Stimulated activated naive CD8-positive, alpha-beta T cell treated with anti-CD3 and anti-CD28 coated beads, Interleukin-15, Interleukin-2, amounts not matched to agents 100 U/mL and 50 U/mL, for 24 hours (primary cell): ENCODE measurements around the gene POLDIP2.
"Not testable (repeated sequence)": the region's sequence is repeated elsewhere in the genome, so short reads cannot be mapped to it uniquely, and the experiment has no call there.

Experiments used
- ATAC-seq: fragments of 150-1000 bp; cut with Tn5 transposase; one replicate; pipeline ENCODE4 v1.10.0; 2021
- DNase-seq: peaks from one replicate; pipeline ENCODE4 v3.0.0; 2021

POLDIP2 gene

GRCh38 chr17:28365487-28365886, 8.2 kb upstream of the POLDIP2 start:
- DNase-seq, result no peak
- ATAC-seq, result no peak

- DNase-seq (no peak), ATAC-seq (no peak)
Measured at GRCh38 chr17:28364665-28365363, 7.5 kb upstream of the POLDIP2 start, which contains the start of gene SEBOX. Gene SEBOX (minus strand): TSS chr17:28365199. CDS start chr17:28365151, 48 bp downstream.

DNA sequence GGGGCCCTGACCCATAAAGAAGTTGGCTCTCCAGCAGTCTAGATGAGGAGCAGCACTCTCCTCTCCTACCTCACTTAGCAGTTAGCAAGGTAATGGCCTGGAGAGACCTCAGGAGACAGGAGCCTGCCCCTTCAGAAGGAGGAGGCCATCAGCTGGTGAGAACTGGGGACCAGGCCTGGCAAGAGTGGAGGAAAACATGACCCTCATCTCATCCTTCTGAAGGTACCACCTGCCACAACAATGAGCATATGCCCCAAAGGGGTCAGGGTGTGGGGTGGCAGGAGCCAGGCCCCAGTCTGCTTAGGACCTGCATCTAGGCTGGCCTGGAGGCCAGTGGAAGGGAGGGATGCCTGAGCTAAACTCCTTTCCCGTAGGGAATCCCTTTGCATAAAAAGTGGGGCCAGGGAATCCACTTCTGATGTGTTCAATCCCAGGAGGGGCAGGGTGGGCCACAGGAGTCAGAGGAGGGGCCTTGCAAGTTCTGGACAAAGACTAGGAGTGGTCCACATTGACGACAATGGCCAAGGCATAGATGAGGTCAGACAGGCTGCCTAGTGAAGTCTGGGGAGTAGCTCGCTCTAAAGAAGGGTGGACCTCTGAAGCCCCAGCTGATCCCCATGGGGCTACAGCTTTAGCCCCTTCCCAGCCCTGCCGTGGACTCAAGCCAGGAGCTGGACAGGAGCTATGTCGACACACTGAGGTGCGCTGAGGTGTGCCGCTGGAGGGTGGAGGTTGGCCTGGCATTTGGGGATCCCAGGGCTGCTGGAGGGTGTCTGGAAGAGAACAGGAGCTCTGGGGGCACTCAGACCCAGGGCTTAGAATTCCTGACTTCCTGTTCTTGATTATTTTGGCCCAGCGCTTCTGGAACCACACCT, 6.7 kb upstream of the POLDIP2 start:
- ATAC-seq (no peak), DNase-seq (no peak)

GRCh38 chr17:28363186-28363585, 5.9 kb upstream of the POLDIP2 start:
- ATAC-seq, result no peak
- DNase-seq, result no peak

- DNase-seq, result no peak
- no peak for ATAC-seq
Measured at GRCh38 chr17:28357901-28358197, 522 bp upstream of the POLDIP2 start.

- ATAC-seq, result no peak
Measured at GRCh38 chr17:28350271-28350670, 7.1 kb downstream of the POLDIP2 start.

DNA sequence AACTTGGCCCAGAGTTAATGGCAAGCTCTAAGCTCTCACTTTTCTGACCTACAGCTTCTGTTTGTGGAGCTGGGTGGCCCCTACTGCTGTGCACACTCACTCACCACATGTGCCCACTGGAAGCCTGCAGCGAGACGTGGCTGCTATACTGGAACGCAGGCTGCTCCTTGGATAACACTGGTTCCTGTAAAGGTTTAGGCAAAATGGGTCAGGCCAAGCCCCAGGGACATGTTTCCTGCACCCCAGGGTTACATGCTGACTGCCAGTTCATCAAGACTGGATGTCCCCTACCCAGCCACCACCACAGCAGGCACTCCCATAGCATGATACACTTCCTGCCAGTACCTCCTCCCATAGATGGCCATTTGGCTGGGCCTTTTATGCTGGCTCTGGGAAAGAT, 8.3 kb downstream of the POLDIP2 start:
- DNase-seq (no peak), ATAC-seq (no peak)

More at GRCh38 chr17:28350271-28350670, 7.1 kb downstream of the POLDIP2 start:
- DNase-seq, result no peak

- ATAC-seq (no peak), DNase-seq (no peak)
Measured at GRCh38 chr17:28347261-28347891, 10.0 kb downstream of the POLDIP2 start.

DNA sequence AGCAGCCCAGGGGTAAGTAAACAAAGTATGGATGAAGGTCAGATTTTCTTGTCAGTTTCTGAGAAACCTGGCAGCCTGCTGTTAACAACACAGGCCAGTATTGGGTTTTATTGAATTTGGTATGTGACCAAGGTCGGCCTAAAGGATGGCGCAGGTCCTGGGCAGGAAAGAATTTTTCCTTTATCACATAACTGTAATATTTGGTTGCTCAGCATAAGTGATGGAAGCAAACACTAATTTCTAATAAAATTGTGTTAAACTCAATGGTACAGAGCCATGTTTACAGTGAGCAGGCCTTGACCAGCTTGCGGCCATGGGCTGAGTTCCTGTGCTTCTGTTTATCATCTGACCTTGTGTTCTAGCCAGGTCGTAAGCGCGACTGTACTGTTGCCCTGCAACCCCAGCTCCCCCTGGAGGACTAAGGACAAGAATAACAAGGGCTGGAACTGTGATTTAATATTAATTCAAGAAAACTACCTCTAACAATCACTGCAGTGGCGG, 10.5 kb downstream of the POLDIP2 start:
- no peak for ATAC-seq
- no peak for DNase-seq

GRCh38 chr17:28346199-28346580, 11.1 kb downstream of the POLDIP2 start:
- ATAC-seq, result no peak
- DNase-seq, result no peak

DNA sequence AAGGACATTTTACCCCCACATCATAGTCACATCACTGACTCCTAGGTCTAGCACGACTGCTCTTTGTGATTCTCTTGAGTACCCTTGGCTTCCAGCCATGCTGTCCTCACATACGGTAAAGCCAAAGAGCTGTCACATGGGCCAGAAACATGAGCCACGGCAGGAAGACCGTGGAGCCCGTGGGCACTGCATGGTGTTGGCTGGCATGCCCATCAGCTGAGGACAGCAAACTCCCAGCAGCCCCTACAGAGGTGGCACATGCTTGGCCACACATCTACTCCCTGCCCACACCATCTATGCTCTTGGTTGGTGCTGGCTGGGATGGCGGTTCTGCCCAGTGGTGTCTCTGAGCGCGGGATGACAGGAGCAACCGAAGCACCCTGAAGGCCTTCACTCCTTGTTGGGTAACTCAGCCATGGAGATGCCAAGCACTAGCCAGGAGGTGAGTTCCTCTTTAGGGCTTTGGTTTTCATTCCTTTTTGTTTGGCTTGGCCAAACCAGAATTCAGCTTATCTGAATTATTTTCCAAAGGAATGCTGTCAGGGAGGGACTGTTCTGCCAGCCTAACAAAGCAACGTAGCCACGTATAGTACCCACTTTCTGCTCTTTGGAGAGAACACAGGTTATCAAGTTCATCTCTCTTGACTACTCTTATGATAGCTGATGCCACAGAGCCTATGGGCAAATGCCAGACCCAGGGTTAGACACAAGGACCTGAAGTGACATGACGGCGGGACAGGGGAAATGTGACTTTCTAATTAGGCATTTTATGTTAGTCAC, 11.7 kb downstream of the POLDIP2 start:
- DNase-seq (no peak), ATAC-seq (no peak)

DNA sequence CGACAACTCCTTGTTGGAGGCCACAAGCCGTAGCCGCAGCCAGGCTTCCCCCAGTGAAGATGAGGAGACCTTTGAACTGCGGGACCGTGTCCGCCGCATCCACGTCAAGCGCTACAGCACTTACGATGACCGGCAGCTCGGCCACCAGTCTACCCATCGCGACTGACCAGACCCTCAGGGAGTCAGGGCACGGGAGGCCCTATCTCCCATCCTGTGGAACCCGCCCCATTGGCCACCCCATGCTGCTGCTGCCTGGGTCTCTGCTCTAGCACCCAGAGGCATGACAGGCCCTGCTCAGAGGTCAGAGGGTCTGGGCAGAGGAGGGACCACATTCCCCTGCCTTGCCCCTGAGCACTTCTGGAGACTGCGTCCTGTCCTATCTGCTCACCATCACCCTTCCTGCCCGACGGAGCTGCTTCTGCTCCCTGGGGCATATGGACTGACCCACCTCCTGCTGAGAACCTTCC, 12.9 kb downstream of the POLDIP2 start:
- ATAC-seq, result no peak
- no peak for DNase-seq

- DNase-seq, result no peak
- ATAC-seq, result peak; percentile 24
Measured at GRCh38 chr17:28344011-28344410, 13.3 kb downstream of the POLDIP2 start.

- no peak for ATAC-seq
Measured at GRCh38 chr17:28343491-28343932, 13.8 kb downstream of the POLDIP2 start.

GRCh38 chr17:28342313-28342712, 15.0 kb downstream of the POLDIP2 start:
- ATAC-seq (no peak), DNase-seq (no peak)

More at GRCh38 chr17:28343491-28343932, 13.8 kb downstream of the POLDIP2 start:
- no peak for DNase-seq

DNA sequence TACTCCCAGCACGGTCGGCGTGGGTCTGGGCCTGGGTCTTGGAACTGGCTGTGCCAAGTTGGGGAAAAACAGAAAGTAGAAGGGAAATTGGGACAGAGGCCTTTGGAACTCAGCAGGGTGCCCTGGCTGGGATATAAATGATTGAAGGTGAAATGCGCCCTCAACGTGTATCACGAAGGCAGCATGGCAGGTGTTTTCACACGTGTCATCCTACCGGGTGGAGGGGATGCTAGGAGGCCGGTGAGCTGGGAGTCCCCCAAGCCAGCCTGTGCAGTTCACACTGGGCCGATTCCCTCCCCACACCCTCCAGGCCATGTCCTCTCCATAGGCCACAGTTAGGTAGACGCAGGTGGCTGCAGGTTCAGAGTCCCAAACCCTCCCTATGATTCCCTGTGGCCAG, 15.8 kb downstream of the POLDIP2 start:
- DNase-seq, result no peak
- ATAC-seq, result no peak

- ATAC-seq (no peak), DNase-seq (no peak)
Measured at GRCh38 chr17:28340374-28340773, 17.0 kb downstream of the POLDIP2 start.

DNA sequence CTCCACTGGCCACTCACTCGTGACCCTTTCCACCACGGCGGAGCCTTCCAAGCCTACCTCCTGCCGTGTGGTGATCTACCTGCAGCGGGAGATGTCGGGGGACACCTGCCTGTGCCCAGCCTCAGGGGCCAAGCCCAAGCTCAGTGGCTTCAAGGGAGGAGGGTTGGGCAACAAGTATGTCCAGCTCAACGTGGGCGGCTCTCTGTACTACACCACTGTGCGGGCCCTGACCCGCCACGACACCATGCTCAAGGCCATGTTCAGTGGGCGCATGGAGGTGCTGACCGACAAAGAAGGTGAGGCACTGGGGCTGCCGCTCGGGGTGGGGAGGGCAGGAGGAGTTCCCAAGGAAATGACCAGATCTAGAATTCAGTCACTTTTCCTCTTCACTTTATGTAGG, 17.9 kb downstream of the POLDIP2 start:
- no peak for DNase-seq
- ATAC-seq, result no peak

GRCh38 chr17:28338769-28339212, 18.5 kb downstream of the POLDIP2 start:
- not testable (repeated sequence) for ATAC-seq

GRCh38 chr17:28338056-28338768, 19.1 kb downstream of the POLDIP2 start:
- ATAC-seq (no peak), DNase-seq (no peak)

More at GRCh38 chr17:28338769-28339212, 18.5 kb downstream of the POLDIP2 start:
- not testable (repeated sequence) for DNase-seq
